ENCODE measurements around the gene HPS1.
A peak's percentile ranks its signal among the peaks of the same experiment; 100 is the strongest.

The HPS1 gene

GRCh38 chr10:98407017-98407743 lies 39.6 kb downstream of the HPS1 start:
- no peak for TF ChIP-seq CTCF (conservative IDR thresholded peaks at IDR 0.05; ENCODE audit: low read depth, low read length)
- no peak overlapping the region for H3K4me3 ChIP-seq (ENCODE audit: low read depth, low read length)
- no peak for DNase-seq (ENCODE audit: low read depth)

- DNase-seq (ENCODE audit: low read depth): no peak
- no peak overlapping the region for H3K4me3 ChIP-seq (ENCODE audit: low read depth, low read length)
- TF ChIP-seq CTCF (conservative IDR thresholded peaks at IDR 0.05; ENCODE audit: low read depth, low read length): no peak
Observed at GRCh38 chr10:98405422-98405821, 41.3 kb downstream of the HPS1 start.

GRCh38 chr10:98404571-98405359 lies 42.0 kb downstream of the HPS1 start:
- TF ChIP-seq CTCF (conservative IDR thresholded peaks at IDR 0.05; ENCODE audit: low read depth, low read length): no peak
- peak; percentile 56 for DNase-seq (ENCODE audit: low read depth)
- H3K4me3 ChIP-seq (ENCODE audit: low read depth, low read length): no peak overlapping the region

- no peak for DNase-seq (ENCODE audit: low read depth)
- no peak for TF ChIP-seq CTCF (conservative IDR thresholded peaks at IDR 0.05; ENCODE audit: low read depth, low read length)
- H3K4me3 ChIP-seq (ENCODE audit: low read depth, low read length): no peak overlapping the region
Observed at GRCh38 chr10:98403812-98404504, 42.8 kb downstream of the HPS1 start.

- DNase-seq (ENCODE audit: low read depth): no peak
- no peak for TF ChIP-seq CTCF (conservative IDR thresholded peaks at IDR 0.05; ENCODE audit: low read depth, low read length)
- H3K4me3 ChIP-seq (ENCODE audit: low read depth, low read length): no peak overlapping the region
Observed at GRCh38 chr10:98402931-98403718, 43.6 kb downstream of the HPS1 start.

- TF ChIP-seq CTCF (conservative IDR thresholded peaks at IDR 0.05; ENCODE audit: low read depth, low read length): no peak
- DNase-seq (ENCODE audit: low read depth): no peak
- H3K4me3 ChIP-seq (ENCODE audit: low read depth, low read length): no peak overlapping the region
Observed at GRCh38 chr10:98402478-98402877, 44.3 kb downstream of the HPS1 start.
